ENCODE data around the gene SERPINB12. TPM values are rescaled to one million over a fixed set of nuclear protein-coding genes. Genes with fewer than 3 reads are reported as not detected.

The SERPINB12 gene
- total RNA-seq, 2 experiments from 2014 or later, result not detected

GRCh38 chr18:63578357-63578958 is 36.3 kb downstream of the SERPINB12 start:
- DNase-seq, result peak; percentile 27
- H3K9me3 Mint-ChIP-seq (ENCODE audit: low read depth), result no peaks in the 10 kb centered on the region
- CTCF ChIA-PET, result interaction anchor here (0.6 to 8.3 kb wide), 24 partner anchors 10 to 356 kb away, joined by 3 to 109 read pairs (median 4); partner anchors contain the start of gene SERPINB12
- no peak overlapping the region for H3K27ac Mint-ChIP-seq
- no peaks in the 10 kb centered on the region for H3K4me1 Mint-ChIP-seq
- intact Hi-C loops (cut with DNase I, micrococcal nuclease), result loop anchor here (1.0 to 5.0 kb wide), 4 partner anchors 60 to 562 kb away; no protein-coding TSS in a partner anchor
- POLR2A ChIA-PET, result no interaction called here
- H3K36me3 Mint-ChIP-seq (ENCODE audit: low read depth), result no peaks in the 10 kb centered on the region
- no peak for ATAC-seq
- H3K27me3 Mint-ChIP-seq, result peaks cover 8% of the 10 kb centered on the region
- no peak overlapping the region for H3K4me3 Mint-ChIP-seq

GRCh38 chr18:63579616-63580015 is 37.4 kb downstream of the SERPINB12 start:
- peaks cover 9% of the 10 kb centered on the region for H3K27me3 Mint-ChIP-seq
- POLR2A ChIA-PET, result no interaction called here
- H3K9me3 Mint-ChIP-seq (ENCODE audit: low read depth), result no peaks in the 10 kb centered on the region
- DNase-seq, result no peak
- no peak overlapping the region for H3K27ac Mint-ChIP-seq
- CTCF ChIA-PET, result interaction anchor here (0.6 to 8.3 kb wide), 8 partner anchors 10 to 70 kb away, joined by 3 to 109 read pairs (median 9); no protein-coding TSS in a partner anchor
- no peaks in the 10 kb centered on the region for H3K4me1 Mint-ChIP-seq
- ATAC-seq, result no peak
- no peak overlapping the region for H3K4me3 Mint-ChIP-seq
- intact Hi-C loops (cut with DNase I, micrococcal nuclease), result loop anchor here in 1 of 2 experiments (5.0 kb wide), 2 partner anchors 237 to 268 kb away; no protein-coding TSS in a partner anchor
- H3K36me3 Mint-ChIP-seq (ENCODE audit: low read depth), result no peaks in the 10 kb centered on the region

GRCh38 chr18:63585988-63586387 is 43.8 kb downstream of the SERPINB12 start:
- ChIA-PET CTCF (interaction anchor here (0.6 to 2.2 kb wide), 2 partner anchors 68 to 1568 kb away, joined by 3 to 8 read pairs; no protein-coding TSS in a partner anchor), POLR2A (no interaction called here)
- intact Hi-C loops (cut with DNase I, micrococcal nuclease), result no loop called here
- H3K9me3 Mint-ChIP-seq (ENCODE audit: low read depth), result no peaks in the 10 kb centered on the region
- peaks cover 6% of the 10 kb centered on the region for H3K27me3 Mint-ChIP-seq
- H3K4me1 Mint-ChIP-seq, result no peaks in the 10 kb centered on the region
- no peak overlapping the region for H3K27ac Mint-ChIP-seq
- no peak for ATAC-seq
- no peak for DNase-seq
- no peaks in the 10 kb centered on the region for H3K36me3 Mint-ChIP-seq (ENCODE audit: low read depth)
- no peak overlapping the region for H3K4me3 Mint-ChIP-seq

GRCh38 chr18:63586431-63586830 is 44.3 kb downstream of the SERPINB12 start:
- ChIA-PET CTCF (no interaction called here), POLR2A (no interaction called here)
- Mint-ChIP-seq H3K27me3 (peaks cover 8% of the 10 kb centered on the region), H3K36me3 (ENCODE audit: low read depth) (no peaks in the 10 kb centered on the region), H3K4me1 (no peaks in the 10 kb centered on the region), H3K9me3 (ENCODE audit: low read depth) (no peaks in the 10 kb centered on the region), H3K27ac (no peak overlapping the region), H3K4me3 (no peak overlapping the region)
- ATAC-seq (no peak), DNase-seq (no peak)
- intact Hi-C loops (cut with DNase I, micrococcal nuclease), result no loop called here

- POLR2A ChIA-PET, result no interaction called here
- Mint-ChIP-seq H3K27me3 (peaks cover 8% of the 10 kb centered on the region), H3K9me3 (ENCODE audit: low read depth) (no peaks in the 10 kb centered on the region), H3K27ac (no peak within 1 kb of the TSS), H3K36me3 (ENCODE audit: low read depth) (no peaks in the 10 kb centered on the region), H3K4me1 (no peaks in the 10 kb centered on the region), H3K4me3 (no peak within 1 kb of the TSS)
- no peak for DNase-seq
- no peak for ATAC-seq
- intact Hi-C loops (cut with DNase I, micrococcal nuclease), result no loop called here
- CTCF ChIA-PET, result interaction anchor here (0.5 kb wide), 1 partner anchor 777 kb away, joined by 4 read pairs; no protein-coding TSS in a partner anchor
Measured at GRCh38 chr18:63586966-63587365, 44.8 kb downstream of the SERPINB12 start, which contains the start of gene SERPINB13. Gene SERPINB13 (plus strand): TSS chr18:63587343. CDS start chr18:63588668, 1,325 bp downstream.

GRCh38 chr18:63588909-63589308 is 46.7 kb downstream of the SERPINB12 start:
- Mint-ChIP-seq H3K27ac (no peak overlapping the region), H3K27me3 (peaks cover 6% of the 10 kb centered on the region), H3K4me1 (no peaks in the 10 kb centered on the region), H3K9me3 (ENCODE audit: low read depth) (no peaks in the 10 kb centered on the region), H3K4me3 (no peak overlapping the region), H3K36me3 (ENCODE audit: low read depth) (no peaks in the 10 kb centered on the region)
- no peak for ATAC-seq
- ChIA-PET POLR2A (no interaction called here), CTCF (interaction anchor here (0.7 to 1.5 kb wide), 2 partner anchors 9 to 1460 kb away, joined by 3 to 4 read pairs; no protein-coding TSS in a partner anchor)
- no peak for DNase-seq
- intact Hi-C loops (cut with DNase I, micrococcal nuclease), result no loop called here

GRCh38 chr18:63590373-63590772 is 48.2 kb downstream of the SERPINB12 start:
- DNase-seq, result no peak
- Mint-ChIP-seq H3K4me1 (no peaks in the 10 kb centered on the region), H3K4me3 (no peak overlapping the region), H3K36me3 (ENCODE audit: low read depth) (no peaks in the 10 kb centered on the region), H3K27me3 (peaks cover 3% of the 10 kb centered on the region), H3K27ac (no peak overlapping the region), H3K9me3 (ENCODE audit: low read depth) (no peaks in the 10 kb centered on the region)
- ChIA-PET CTCF (interaction anchor here (1.5 kb wide), 1 partner anchor 11 kb away, joined by 4 read pairs; no protein-coding TSS in a partner anchor), POLR2A (no interaction called here)
- no peak for ATAC-seq
- intact Hi-C loops (cut with DNase I, micrococcal nuclease), result no loop called here

- Mint-ChIP-seq H3K27ac (no peak overlapping the region), H3K9me3 (ENCODE audit: low read depth) (no peaks in the 10 kb centered on the region), H3K4me1 (no peaks in the 10 kb centered on the region), H3K4me3 (no peak overlapping the region), H3K36me3 (ENCODE audit: low read depth) (no peaks in the 10 kb centered on the region), H3K27me3 (peaks cover 2% of the 10 kb centered on the region)
- DNase-seq (no peak), ATAC-seq (no peak)
- ChIA-PET POLR2A (interaction anchor here (0.6 kb wide), 1 partner anchor 124 kb away, joined by 3 read pairs; no protein-coding TSS in a partner anchor), CTCF (no interaction called here)
- intact Hi-C loops (cut with DNase I, micrococcal nuclease), result loop anchor here in 1 of 2 experiments (1.0 kb wide), 1 partner anchor 31 kb away; no protein-coding TSS in a partner anchor
Measured at GRCh38 chr18:63590966-63591695, 49.0 kb downstream of the SERPINB12 start.

- POLR2A ChIA-PET, result interaction anchor here (0.6 kb wide), 1 partner anchor 125 kb away, joined by 3 read pairs; no protein-coding TSS in a partner anchor
- Mint-ChIP-seq H3K36me3 (ENCODE audit: low read depth) (no peaks in the 10 kb centered on the region), H3K27me3 (peaks cover 2% of the 10 kb centered on the region), H3K27ac (no peak overlapping the region), H3K4me1 (no peaks in the 10 kb centered on the region), H3K9me3 (ENCODE audit: low read depth) (no peaks in the 10 kb centered on the region), H3K4me3 (no peak overlapping the region)
- intact Hi-C loops (cut with DNase I, micrococcal nuclease), result loop anchor here in 1 of 2 experiments (1.0 kb wide), 1 partner anchor 31 kb away; no protein-coding TSS in a partner anchor
- DNase-seq (no peak), ATAC-seq (no peak)
- CTCF ChIA-PET, result no interaction called here
Measured at GRCh38 chr18:63591725-63592124, 49.6 kb downstream of the SERPINB12 start.

- H3K4me3 Mint-ChIP-seq, result no peak overlapping the region
- CTCF ChIA-PET, result no interaction called here
- H3K27me3 Mint-ChIP-seq, result peaks cover 2% of the 10 kb centered on the region
- no peaks in the 10 kb centered on the region for H3K4me1 Mint-ChIP-seq
- POLR2A ChIA-PET, result no interaction called here
- intact Hi-C loops (cut with DNase I, micrococcal nuclease), result no loop called here
- ATAC-seq, result no peak
- no peaks in the 10 kb centered on the region for H3K36me3 Mint-ChIP-seq (ENCODE audit: low read depth)
- no peaks in the 10 kb centered on the region for H3K9me3 Mint-ChIP-seq (ENCODE audit: low read depth)
- H3K27ac Mint-ChIP-seq, result no peak overlapping the region
- DNase-seq, result no peak
Measured at GRCh38 chr18:63592471-63592870, 50.3 kb downstream of the SERPINB12 start.

GRCh38 chr18:63596964-63597363 is 54.8 kb downstream of the SERPINB12 start:
- ATAC-seq (no peak), DNase-seq (no peak)
- ChIA-PET POLR2A (no interaction called here), CTCF (no interaction called here)
- H3K4me3 Mint-ChIP-seq, result no peak overlapping the region
- peaks cover 2% of the 10 kb centered on the region for H3K27me3 Mint-ChIP-seq
- no peaks in the 10 kb centered on the region for H3K36me3 Mint-ChIP-seq (ENCODE audit: low read depth)
- no peak overlapping the region for H3K27ac Mint-ChIP-seq
- peaks cover 2% of the 10 kb centered on the region for H3K9me3 Mint-ChIP-seq (ENCODE audit: low read depth)
- no peaks in the 10 kb centered on the region for H3K4me1 Mint-ChIP-seq
- intact Hi-C loops (cut with DNase I, micrococcal nuclease), result no loop called here
